HG02885 (cell line): ENCODE results near the gene EFTUD2.

Source experiments
- ATAC-seq: cut with Tn5 transposase; IDR thresholded peaks from one replicate; pipeline ENCODE4 v1.9.1; 2021; ENCODE audit warnings: mild to moderate bottlenecking; ENCODE audit not compliant: unreplicated experiment, poor library complexity

The EFTUD2 gene

GRCh38 chr17:44912763-44913544 is 13.7 kb upstream of the EFTUD2 start:
- ATAC-seq = no peak

- ATAC-seq = no peak
These were observed 12.1 kb upstream of the EFTUD2 start for GRCh38 chr17:44911133-44912001.

- ATAC-seq = no peak
These were observed 11.2 kb upstream of the EFTUD2 start for GRCh38 chr17:44910231-44911106.

GRCh38 chr17:44909681-44910144 is 10.5 kb upstream of the EFTUD2 start:
- no peak for ATAC-seq

DNA sequence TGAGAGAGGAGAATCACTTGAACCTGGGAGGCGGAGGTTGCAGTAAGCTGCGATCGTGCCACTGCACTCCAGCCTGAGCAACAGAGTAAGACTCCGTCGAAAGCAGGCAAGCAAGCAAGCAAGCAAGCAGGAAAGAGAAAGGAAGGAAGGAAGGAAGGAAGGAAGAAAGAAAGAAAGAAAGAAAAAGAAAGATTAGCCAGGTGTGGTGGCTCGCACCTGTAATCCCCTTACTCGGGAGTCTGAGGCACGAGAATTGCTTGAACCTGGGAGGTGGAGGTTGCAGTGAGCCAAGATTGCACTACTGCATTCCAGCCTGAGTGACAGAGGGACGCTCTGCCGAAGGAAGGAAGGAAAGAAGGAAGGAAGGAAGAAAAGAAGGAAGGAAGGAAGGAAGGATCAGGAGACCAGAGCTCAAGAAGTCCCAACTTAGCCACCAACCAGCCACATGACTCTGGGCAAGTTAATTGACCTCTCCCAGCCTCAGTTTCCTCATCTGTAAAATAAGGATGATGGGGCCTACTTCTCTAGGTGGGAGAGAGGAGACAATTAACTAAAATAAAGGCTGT is 9.6 kb upstream of the EFTUD2 start:
- ATAC-seq = no peak

GRCh38 chr17:44907729-44908470 is 8.7 kb upstream of the EFTUD2 start:
- no peak for ATAC-seq

DNA sequence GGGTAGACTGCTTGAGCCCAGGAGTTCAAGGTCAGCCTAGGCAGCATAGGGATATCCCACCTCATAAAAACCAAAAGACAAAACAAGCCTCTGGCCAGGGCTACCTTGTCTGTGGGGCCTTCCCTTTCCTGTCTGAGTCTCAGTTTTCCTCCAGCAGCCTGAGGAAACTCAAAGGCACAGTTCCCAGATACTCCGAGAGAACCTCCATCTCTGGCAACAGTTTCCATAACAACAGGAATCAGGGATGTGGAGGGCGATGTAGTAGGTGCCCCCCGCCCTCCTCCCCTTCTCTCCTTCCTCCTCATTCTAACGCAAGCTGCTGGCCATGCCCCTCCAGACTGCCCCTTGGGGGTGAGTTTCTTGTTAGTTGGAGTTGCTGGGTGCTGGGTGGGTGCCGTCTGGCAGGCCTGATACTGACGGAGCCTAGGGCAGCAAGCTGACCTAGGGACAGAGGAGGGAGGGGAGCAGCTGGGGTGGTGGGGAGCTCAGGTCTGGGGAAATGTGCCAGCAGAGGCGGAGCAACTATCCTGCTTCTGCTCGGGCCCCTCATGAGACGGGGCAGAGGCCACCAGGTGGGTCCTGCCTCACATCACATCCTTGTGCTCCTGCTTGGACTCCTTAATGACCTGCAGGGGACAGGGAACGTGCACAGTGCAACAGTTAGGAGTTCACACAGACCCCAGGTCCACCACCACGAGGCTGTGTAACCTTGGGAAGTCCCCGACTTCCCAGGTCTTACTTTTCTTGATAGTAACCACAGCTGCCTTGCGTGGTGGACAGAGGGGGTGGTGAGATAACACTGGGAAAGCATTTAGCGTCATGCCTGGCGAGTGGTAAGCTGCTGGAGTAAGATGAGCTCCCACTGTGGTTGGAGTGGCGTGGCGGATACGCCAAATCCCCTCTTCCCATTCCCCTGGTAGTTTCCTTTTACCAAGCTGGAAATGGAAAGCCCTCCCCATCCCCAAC is 7.8 kb upstream of the EFTUD2 start:
- ATAC-seq = no peak

GRCh38 chr17:44906010-44906646 is 6.9 kb upstream of the EFTUD2 start:
- no peak for ATAC-seq

- no peak for ATAC-seq
These were observed 6.1 kb upstream of the EFTUD2 start for GRCh38 chr17:44905006-44906000.

DNA sequence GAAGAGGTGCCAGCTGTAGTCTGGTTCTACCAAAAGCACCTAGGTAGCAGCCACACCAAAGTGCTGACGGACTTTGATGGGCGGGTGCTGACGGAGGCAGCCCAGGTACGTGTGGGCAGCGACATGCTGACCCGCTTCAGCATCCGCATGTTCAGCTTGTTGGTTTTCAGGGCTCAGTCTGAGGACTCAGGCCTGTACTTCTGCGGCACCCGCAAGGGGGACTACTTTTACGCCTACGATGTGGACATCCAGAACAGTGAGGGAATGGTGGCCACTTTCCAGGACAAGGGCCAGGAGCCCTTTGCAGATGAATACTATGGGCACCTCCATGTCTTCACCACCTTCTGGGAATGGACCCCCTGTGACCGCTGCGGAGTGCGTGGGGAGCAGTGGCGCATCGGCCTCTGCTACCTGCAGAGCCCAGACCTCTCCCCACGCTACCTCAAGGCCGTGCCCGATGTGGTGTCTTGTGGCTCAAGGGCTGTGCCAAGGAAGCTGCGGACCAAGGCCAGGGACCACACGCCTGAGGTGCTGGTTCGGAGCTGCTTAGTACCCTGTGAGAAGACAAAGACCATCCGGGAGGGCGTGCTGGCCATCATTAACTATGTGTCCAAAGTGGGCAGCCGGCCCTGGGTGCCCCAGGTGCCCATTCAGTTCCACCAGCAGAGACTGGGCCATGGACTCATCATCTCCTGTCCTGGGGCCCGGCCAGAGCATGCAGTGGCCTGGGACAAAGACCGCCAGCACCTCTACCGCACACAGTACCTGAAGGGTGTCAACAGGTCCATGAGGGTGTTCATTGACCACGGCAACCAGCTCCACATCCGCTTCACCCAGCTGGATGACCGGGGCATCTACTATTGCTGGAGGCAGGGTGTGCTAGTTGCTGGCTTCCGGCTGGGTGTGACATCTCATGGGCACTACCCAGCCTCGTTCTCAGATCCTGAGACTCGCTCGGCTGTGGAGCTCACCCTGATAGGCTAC is 5.0 kb upstream of the EFTUD2 start:
- ATAC-seq = no peak

DNA sequence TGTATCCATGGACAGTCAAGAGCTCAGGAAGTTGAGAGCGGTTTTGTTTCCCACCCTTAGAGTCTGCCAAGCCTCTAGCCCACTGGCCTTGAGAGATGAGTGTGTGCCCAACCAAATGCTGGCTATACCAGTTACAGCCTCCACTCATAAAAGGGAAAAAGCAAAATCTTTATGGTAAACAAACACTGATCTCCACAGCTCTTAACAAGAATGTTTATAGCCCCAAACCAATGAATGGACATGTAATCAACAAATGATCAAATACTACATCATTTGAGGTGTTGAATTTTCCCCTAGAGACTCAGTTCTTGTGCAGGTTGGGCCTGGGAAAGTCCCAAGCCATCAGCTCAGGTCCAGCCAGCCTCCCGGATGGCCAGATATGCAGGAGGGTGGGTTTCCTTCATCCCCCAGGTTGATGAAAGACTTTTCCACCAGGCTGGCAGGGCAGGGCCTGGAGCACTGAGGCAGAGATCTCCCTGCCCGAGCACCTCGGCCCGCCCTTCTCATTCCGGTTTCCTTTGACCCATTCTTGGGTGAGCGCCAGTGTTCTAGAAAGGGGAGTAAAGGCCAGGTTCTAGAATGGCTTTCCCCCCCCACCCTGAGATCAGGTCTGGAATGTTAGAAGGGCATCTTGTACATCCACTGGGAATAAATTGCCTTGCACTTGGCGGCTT is 3.9 kb upstream of the EFTUD2 start:
- no peak for ATAC-seq

- ATAC-seq = no peak
These were observed 3.0 kb upstream of the EFTUD2 start for GRCh38 chr17:44902135-44902760.

- no peak for ATAC-seq
These were observed 2.2 kb upstream of the EFTUD2 start for GRCh38 chr17:44901411-44901921.

- no peak for ATAC-seq
These were observed 1.6 kb upstream of the EFTUD2 start for GRCh38 chr17:44900894-44901293.

DNA sequence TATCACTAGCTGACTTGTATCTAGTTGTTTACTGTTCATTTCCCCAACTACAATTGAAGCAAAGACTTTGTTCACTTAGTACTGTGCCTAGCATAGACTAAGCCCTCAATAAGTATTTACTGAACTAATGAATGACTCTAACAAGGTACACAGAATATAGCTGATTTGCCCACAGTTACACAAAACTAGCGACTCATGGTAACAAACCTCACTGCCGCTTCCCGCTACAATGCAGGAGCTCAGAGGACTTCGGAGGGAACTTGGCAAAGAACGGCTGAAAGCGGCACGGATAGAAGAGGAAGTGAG is 524 bp downstream of the EFTUD2 start:
- no peak for ATAC-seq
